HG03469 (cell line): ENCODE results near the gene SPANXN2.
"Not testable (repeated sequence)": the region's sequence is repeated elsewhere in the genome, so short reads cannot be mapped to it uniquely, and the experiment has no call there.

Source experiments
- ATAC-seq: cut with Tn5 transposase; IDR thresholded peaks from one replicate; pipeline ENCODE4 v1.9.1; 2021; ENCODE audit warnings: mild to moderate bottlenecking, moderate library complexity, moderate number of reproducible peaks; ENCODE audit not compliant: unreplicated experiment

The SPANXN2 gene, protein sequence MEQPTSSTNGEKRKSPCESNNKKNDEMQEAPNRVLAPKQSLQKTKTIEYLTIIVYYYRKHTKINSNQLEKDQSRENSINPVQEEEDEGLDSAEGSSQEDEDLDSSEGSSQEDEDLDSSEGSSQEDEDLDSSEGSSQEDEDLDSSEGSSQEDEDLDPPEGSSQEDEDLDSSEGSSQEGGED

DNA sequence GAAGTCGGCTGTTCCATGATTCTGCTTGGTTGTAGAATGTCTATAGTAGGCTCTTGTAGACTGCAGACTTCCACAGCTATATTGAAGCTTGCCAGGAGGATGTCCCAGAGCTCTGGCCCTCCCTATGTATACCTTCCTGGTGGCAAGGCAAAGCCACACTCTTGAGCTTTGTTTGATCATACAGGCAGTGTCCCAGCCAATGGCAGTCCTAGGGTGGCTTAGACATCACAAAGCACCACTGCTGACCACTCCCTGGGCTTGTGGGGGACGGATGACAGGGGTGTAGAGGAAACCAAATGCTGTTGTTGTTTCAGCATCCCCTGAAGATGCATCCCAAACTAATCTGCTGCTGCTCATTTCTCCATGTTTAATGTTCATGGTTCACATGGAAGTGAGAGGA, at the start of gene SPANXN2:
Gene SPANXN2, minus strand, starts transcription at position 101 of the 400 bp plus-strand sequence. Its CDS starts 84 bp downstream, at position 17.
- ATAC-seq: not testable (repeated sequence)

DNA sequence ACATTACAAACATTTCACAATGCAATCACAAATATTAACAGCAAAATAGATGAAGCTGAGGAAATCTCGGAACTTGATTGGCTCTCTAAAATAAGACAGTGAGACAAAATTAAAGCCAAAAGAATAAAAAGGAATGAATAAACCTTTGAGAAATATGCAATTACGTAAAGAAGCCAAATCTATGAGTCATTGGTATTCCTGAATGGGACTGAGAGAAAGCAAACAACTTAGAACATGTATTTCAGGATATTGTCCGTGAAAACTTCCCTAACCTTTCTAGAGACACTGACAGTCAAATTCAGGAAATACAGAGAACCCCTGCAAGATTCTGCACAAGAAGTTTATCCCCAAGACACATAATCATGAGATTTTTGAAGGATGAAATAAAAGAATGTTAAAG, 48.4 kb upstream of the SPANXN2 start:
- ATAC-seq: no peak

DNA sequence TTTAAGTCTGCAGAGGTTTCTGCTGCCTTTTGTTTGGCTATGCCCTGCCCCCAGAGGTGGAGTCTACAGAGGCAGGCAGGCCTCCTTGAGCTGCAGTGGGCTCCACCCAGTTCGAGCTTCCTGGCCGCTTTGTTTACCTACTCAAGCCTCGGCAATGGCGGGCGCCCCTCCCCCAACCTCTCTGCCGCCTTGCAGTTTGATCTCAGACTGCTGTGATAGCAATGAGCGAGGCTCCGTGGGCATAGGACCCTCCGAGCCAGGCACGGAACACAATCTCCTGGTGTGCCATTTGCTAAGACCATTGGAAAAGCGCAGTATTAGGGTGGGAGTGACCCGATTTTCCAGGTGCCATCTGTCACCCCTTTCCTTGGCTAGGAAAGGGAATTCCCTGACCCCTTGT, 47.2 kb upstream of the SPANXN2 start:
- ATAC-seq: not testable (repeated sequence)

DNA sequence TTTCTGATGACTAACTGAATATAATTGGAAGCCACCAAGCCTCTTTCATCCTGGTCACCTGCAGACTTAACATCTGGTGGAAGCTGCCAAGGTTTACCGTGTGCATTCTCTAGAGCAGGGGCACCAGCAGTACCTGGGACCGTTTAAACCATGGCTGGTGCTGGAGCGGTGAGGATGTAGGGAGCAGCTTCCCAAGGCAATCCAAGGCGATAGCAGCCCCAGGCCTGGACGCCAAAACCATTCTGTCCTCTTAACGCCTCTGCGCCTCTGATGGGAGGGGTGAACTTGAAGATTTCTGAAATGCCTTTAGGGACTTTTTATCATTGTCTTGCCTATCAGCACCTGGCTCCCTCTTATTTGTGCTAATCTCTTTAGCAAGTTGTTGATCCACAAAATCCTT, 37.3 kb upstream of the SPANXN2 start:
- no peak for ATAC-seq

DNA sequence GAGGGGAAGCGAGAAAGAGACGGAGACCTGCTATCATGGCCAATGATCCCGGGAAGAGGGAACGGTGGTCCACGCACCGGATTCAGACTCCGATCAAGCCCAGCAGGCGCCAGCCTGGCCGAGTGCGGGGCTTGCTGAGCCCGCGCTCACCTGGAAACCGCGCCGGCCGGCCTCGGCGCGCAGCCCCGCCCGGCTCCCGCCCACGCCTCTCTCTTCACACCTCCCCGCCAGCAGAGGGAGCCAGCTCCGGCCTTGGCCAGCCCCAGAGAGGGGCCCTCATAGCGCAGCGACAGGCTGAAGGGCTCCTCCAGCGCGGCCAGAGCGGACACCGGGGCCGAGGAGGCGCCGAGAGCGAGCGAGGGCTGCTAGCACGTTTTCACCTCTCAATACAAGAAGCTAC, 36.8 kb upstream of the SPANXN2 start:
- ATAC-seq: no peak

DNA sequence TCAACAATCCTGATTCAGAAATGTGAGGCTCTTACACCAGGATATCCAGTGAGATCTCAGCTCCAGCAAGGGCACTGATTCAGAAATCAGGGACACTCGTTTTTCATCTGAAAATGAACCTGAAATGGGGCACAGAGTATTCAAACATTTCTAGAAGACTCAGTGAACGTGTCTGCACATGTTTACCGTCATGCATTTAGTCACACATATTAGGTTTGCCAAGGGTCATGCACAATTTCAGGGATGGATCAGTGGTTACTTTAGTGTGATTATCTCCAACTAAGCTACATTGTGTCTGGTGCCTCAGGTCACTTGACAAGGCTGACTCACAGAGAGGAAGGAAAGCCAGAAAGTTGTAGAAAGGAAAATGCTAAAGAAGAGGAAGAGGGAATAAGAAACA, 33.6 kb upstream of the SPANXN2 start:
- no peak for ATAC-seq

DNA sequence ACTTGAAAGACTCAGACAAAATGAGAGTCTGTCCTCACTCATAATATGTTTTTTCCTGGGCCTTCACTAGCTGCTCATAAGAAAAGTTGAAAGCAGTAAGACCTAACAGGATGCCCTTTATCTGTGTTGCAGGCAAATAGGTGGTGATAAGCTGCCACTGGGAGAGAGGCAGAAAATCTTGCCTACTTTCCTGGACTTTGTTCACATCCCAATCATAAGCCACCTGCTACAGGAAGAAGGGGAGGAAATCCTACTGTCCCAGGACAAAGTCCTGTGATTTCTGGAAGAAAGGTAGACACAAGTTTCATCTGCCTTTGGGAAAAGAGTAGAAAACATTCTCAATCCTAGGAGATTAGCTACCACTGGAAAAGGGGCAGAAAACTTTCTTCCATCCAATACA, 13.3 kb upstream of the SPANXN2 start:
- ATAC-seq: no peak

DNA sequence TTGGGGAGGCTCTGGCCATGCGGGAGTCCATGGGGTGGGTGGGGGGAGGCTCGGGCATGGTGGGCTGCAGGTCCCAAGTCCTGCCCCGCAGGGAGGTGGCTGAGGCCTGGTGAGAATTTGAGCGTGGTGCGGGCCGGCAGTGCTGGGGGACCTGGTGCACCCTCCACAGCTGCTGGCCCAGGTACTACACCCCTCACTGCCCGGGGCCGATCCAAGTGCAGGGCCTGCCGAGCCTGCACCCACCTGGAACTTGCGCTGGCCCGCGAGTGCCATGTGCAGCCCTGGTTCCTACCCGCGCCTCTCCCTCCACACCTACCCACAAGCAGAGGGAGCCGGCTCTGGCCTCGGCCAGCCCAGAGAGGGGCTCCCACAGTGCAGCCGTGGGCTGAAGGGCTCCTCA, 5.7 kb upstream of the SPANXN2 start:
- ATAC-seq: no peak

DNA sequence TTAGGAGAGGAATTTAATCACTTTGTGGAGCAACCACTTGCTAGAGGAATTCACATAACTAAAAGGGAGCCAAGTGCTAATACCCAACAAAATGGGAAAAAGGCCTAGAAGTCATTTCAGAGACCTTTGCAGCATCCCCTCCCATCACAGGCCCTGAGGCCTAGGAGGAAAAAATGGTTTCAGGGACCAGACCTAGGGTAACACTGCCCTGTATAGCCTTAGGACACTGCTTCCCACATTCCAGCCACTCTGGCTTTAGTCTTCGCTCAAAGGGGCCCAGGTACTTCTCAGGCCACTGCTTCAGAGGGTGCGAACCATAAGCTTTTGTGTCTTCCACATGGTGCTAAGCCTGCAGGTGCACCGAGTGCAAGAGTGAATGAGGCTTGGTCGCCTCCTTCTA, 19.1 kb downstream of the SPANXN2 start:
- ATAC-seq: no peak

DNA sequence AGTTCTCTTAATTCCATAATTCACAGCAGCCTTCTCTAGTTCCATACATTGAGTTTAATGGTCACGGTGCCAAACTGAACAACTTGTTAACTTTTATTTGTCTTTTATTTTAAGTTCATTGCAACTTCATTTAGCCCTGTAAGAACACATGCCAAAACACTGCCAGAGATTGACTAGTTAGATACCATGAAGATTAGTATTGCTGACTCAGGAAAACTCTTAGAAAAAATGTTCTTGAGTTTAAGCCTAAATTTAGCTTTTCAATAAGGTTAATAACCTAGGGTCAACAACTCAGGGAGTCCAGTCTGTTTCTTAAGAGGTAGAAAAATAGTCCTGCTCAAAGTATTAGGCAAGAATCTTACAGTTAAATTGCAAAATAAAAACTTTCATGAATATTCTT, 25.7 kb downstream of the SPANXN2 start:
- ATAC-seq: no peak

DNA sequence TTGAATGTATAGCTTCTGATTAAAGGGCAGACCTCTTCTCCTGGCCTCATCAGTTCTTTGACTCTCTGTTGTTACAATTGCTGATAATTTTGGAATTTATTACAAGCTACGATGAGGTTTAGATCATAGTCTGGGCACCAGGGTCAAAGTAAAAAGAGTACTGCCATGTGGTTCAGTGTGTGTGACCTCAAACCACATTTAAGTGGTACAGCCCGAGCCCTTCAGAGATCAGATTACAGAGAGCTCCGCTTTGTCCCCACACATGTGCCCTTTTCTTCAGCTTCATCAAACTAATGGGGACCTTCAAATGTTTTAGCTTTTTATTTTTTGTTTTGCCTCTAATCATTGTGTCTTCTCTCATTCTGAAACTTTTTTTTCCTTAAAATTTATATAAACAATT, 37.1 kb downstream of the SPANXN2 start:
- ATAC-seq: no peak

DNA sequence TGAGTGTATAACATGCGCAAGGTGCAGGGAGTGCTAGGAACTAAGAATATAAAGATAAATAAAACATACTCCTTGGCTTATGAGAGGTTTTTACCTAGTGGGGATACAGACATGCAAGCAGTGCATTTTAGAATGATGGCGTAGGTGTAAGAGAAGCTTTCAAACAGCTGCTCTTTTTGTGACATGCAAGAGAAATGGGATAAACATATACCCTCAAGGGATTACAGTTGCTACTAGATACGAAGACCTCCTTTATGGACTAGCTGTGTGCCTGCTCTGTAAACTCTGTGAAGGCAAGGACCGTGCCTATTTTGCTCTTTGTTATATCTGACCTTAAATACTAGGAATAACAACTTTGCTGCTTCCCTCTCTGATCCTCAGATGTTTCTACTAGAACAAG, 45.6 kb downstream of the SPANXN2 start:
- no peak for ATAC-seq

DNA sequence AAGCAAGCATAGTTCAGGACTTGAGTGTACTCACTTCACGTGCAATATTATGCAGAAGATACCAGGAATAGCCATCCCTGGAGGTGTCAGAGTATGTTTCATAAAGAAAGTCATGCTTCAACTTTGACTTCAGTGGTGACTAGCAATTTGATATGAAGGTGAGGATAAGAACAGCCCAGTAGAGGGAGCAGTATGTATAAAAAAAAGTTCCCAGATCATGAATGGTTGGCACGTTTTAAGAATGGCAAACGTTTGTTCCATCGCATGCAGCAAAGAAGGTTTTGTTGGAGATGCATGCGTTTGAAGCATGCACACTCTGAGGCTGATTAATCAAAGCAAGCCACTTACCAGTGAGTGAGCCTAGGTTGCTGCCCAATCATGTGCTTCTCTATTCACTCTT, 51.2 kb downstream of the SPANXN2 start:
- ATAC-seq: no peak

DNA sequence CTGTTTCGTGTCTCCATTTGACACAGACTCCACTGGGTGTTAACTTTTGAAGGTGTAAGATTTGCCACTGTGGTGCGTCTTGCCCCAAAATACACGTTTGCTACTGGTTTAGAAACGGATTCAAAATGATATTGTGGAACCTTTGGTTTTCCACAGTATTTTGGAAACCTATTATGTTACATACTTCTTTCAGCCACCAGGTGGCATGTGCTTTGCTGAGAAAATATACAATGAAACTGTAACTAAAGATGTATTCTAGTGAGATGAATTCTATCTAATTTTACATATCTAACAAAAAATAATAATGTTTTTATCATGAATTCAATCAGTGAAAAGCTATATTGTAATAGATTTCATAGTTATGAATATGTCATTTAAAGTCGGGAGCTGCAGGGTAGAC, 56.2 kb downstream of the SPANXN2 start:
- no peak for ATAC-seq

DNA sequence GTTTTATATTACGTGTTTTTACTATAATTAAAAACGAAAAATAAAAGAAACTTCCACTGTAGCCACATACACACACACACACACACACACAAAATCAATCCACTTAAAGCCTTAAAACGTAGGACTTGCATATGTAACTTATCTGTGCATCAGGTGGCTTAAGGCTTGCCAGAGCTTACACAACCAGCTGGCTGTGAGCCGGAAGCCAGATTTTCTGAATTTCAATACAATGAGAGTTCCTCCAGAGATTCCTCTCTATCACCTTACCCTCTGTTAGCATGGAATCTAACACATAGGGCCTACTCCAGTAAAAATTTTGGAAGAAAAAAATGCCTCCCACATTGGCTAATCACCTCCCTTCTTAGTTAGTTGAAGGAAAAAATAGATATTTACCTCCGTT, 56.8 kb downstream of the SPANXN2 start:
- ATAC-seq: no peak
